Mesendoderm (in vitro differentiated cells): ENCODE data around the gene ELMOD3.

ENCODE experiments used
- DNase-seq: peaks from one replicate; pipeline ENCODE4 v3.0.0; 2013
- H2AK5ac ChIP-seq: 2 replicates; pipeline ENCODE4 v1.6.1; 2013; ENCODE audit warnings: low read length, inconsistent platforms
- H2BK120ac ChIP-seq: 2 replicates; pipeline ENCODE4 v1.6.1; 2013; ENCODE audit warnings: low read depth, mild to moderate bottlenecking, low read length, moderate library complexity, mixed read lengths
- H2BK15ac ChIP-seq: replicated peaks from 2 replicates; pipeline ENCODE4 v1.6.1; 2013; ENCODE audit warnings: low read depth, mild to moderate bottlenecking, moderate library complexity
- H2BK5ac ChIP-seq: 2 replicates; pipeline ENCODE4 v1.6.1; 2013; ENCODE audit warnings: low read length, inconsistent platforms
- H3K18ac ChIP-seq: 2 replicates; pipeline ENCODE4 v1.6.1; 2013; ENCODE audit warnings: mild to moderate bottlenecking, low read length, mixed read lengths
- H3K23ac ChIP-seq: one replicate; pipeline ENCODE4 v1.6.1; 2013; ENCODE audit warnings: low read length
- H3K27ac ChIP-seq: 2 replicates; pipeline ENCODE4 v1.5.1; 2013; ENCODE audit warnings: low read depth, mild to moderate bottlenecking, inconsistent platforms, low read length, moderate library complexity
- H3K27me3 ChIP-seq: 2 replicates; pipeline ENCODE4 v1.6.1; 2013; ENCODE audit warnings: low read length, control low read depth, mild to moderate bottlenecking, inconsistent platforms; ENCODE audit not compliant: insufficient read depth, poor library complexity
- H3K36me3 ChIP-seq: 2 replicates; pipeline ENCODE4 v1.6.1; 2013; ENCODE audit warnings: low read length, inconsistent platforms; ENCODE audit not compliant: control insufficient read depth, insufficient read depth
- H3K4ac ChIP-seq: one replicate; pipeline ENCODE4 v1.6.1; 2013; ENCODE audit warnings: low read depth, mild to moderate bottlenecking, low read length, moderate library complexity
- H3K4me1 ChIP-seq: 2 replicates; pipeline ENCODE4 v1.6.1; 2013; ENCODE audit warnings: low read depth, low read length, inconsistent platforms; ENCODE audit not compliant: control insufficient read depth
- H3K4me2 ChIP-seq: 2 replicates; pipeline ENCODE4 v1.6.1; 2013; ENCODE audit warnings: low read length
- H3K4me3 ChIP-seq: 2 replicates; pipeline ENCODE4 v1.5.1; 2013; ENCODE audit warnings: mild to moderate bottlenecking, low read length
- H3K56ac ChIP-seq: one replicate; pipeline ENCODE4 v1.6.1; 2013; ENCODE audit warnings: low read length
- H3K79me1 ChIP-seq: 2 replicates; pipeline ENCODE4 v1.6.1; 2013; ENCODE audit warnings: low read length, inconsistent platforms
- H3K79me2 ChIP-seq: 2 replicates; pipeline ENCODE4 v1.6.1; 2013; ENCODE audit warnings: mild to moderate bottlenecking, low read length; ENCODE audit not compliant: control insufficient read depth, insufficient read depth
- H3K9ac ChIP-seq: 2 replicates; pipeline ENCODE4 v1.6.1; 2013; ENCODE audit warnings: low read length, inconsistent platforms
- H4K5ac ChIP-seq: one replicate; pipeline ENCODE4 v1.6.1; 2013; ENCODE audit warnings: low read length
- H4K8ac ChIP-seq: one replicate; pipeline ENCODE4 v1.6.1; 2013; ENCODE audit warnings: low read depth, mild to moderate bottlenecking, control low read depth, low read length, moderate library complexity
- WGBS: extraction: QIAGEN DNeasy Blood & Tissue Kit; methylation state at CpG from one replicate; pipeline ENCODE4 v1.1.7; 2013; ENCODE audit warnings: low lambda C conversion rate, missing lambda C conversion rate; ENCODE audit not compliant: insufficient coverage; ENCODE audit errors: extremely low coverage; 5-methylcytosine and 5-hydroxymethylcytosine counted together

The ELMOD3 gene

GRCh38 chr2:85396531-85397470, 42.2 kb downstream of the ELMOD3 start:
- Histone ChIP-seq H4K8ac (no peak overlapping the region), H2BK120ac (no peak overlapping the region), H3K79me1 (no peaks in the 10 kb centered on the region), H2AK5ac (no peak overlapping the region), H3K4me1 (no peaks in the 10 kb centered on the region), H3K9ac (no peak overlapping the region), H2BK15ac (no peak overlapping the region), H2BK5ac (no peak overlapping the region), H3K27me3 (no peaks in the 10 kb centered on the region), H3K4me3 (no peak overlapping the region), H3K4me2 (no peak overlapping the region), H3K56ac (no peak overlapping the region), H3K79me2 (no peaks in the 10 kb centered on the region), H4K5ac (no peak overlapping the region), H3K4ac (no peak overlapping the region), H3K27ac (no peak overlapping the region), H3K18ac (no peak overlapping the region), H3K23ac (no peak overlapping the region), H3K36me3 (no peaks in the 10 kb centered on the region)
- no peak for DNase-seq
- WGBS: no CpG with 5 or more reads among the region's 5 CpGs

GRCh38 chr2:85397925-85398331, 43.4 kb downstream of the ELMOD3 start:
- H3K9ac ChIP-seq: no peak overlapping the region
- H3K4ac ChIP-seq: no peak overlapping the region
- H2BK5ac ChIP-seq: no peak overlapping the region
- no peak overlapping the region for H3K27ac ChIP-seq
- no peak overlapping the region for H2AK5ac ChIP-seq
- WGBS: no CpG with 5 or more reads among the region's 4 CpGs
- H2BK15ac ChIP-seq: no peak overlapping the region
- H3K27me3 ChIP-seq: no peaks in the 10 kb centered on the region
- H3K23ac ChIP-seq: no peak overlapping the region
- H3K79me2 ChIP-seq: no peaks in the 10 kb centered on the region
- H3K4me3 ChIP-seq: no peak overlapping the region
- no peak overlapping the region for H4K5ac ChIP-seq
- H4K8ac ChIP-seq: no peak overlapping the region
- no peak overlapping the region for H3K18ac ChIP-seq
- H3K56ac ChIP-seq: no peak overlapping the region
- no peak overlapping the region for H2BK120ac ChIP-seq
- DNase-seq: no peak
- no peaks in the 10 kb centered on the region for H3K79me1 ChIP-seq
- no peaks in the 10 kb centered on the region for H3K36me3 ChIP-seq
- H3K4me2 ChIP-seq: no peak overlapping the region
- no peaks in the 10 kb centered on the region for H3K4me1 ChIP-seq

GRCh38 chr2:85398426-85399182, 44.0 kb downstream of the ELMOD3 start:
- H3K4ac ChIP-seq: no peak overlapping the region
- no peak overlapping the region for H3K56ac ChIP-seq
- no peak overlapping the region for H3K9ac ChIP-seq
- H3K4me3 ChIP-seq: no peak overlapping the region
- no peak overlapping the region for H3K23ac ChIP-seq
- no peaks in the 10 kb centered on the region for H3K36me3 ChIP-seq
- H3K79me1 ChIP-seq: no peaks in the 10 kb centered on the region
- no peaks in the 10 kb centered on the region for H3K79me2 ChIP-seq
- no peak overlapping the region for H3K27ac ChIP-seq
- no peaks in the 10 kb centered on the region for H3K4me1 ChIP-seq
- no peak overlapping the region for H3K4me2 ChIP-seq
- no peak overlapping the region for H2AK5ac ChIP-seq
- no peak overlapping the region for H3K18ac ChIP-seq
- no peak overlapping the region for H2BK15ac ChIP-seq
- WGBS: no CpG with 5 or more reads among the region's 8 CpGs
- no peak overlapping the region for H4K5ac ChIP-seq
- no peaks in the 10 kb centered on the region for H3K27me3 ChIP-seq
- H2BK5ac ChIP-seq: no peak overlapping the region
- DNase-seq: no peak
- H2BK120ac ChIP-seq: no peak overlapping the region
- no peak overlapping the region for H4K8ac ChIP-seq

- H3K9ac ChIP-seq: no peak overlapping the region
- no peak overlapping the region for H4K8ac ChIP-seq
- H3K4me2 ChIP-seq: no peak overlapping the region
- H2BK15ac ChIP-seq: no peak overlapping the region
- H3K18ac ChIP-seq: no peak overlapping the region
- H3K23ac ChIP-seq: no peak overlapping the region
- no peak overlapping the region for H3K4ac ChIP-seq
- H3K36me3 ChIP-seq: no peaks in the 10 kb centered on the region
- no peaks in the 10 kb centered on the region for H3K4me1 ChIP-seq
- H2BK5ac ChIP-seq: no peak overlapping the region
- no peak overlapping the region for H2BK120ac ChIP-seq
- H3K79me1 ChIP-seq: no peaks in the 10 kb centered on the region
- WGBS: no CpG with 5 or more reads among the region's 8 CpGs
- no peak overlapping the region for H3K56ac ChIP-seq
- no peaks in the 10 kb centered on the region for H3K27me3 ChIP-seq
- H2AK5ac ChIP-seq: no peak overlapping the region
- no peaks in the 10 kb centered on the region for H3K79me2 ChIP-seq
- no peak overlapping the region for H3K4me3 ChIP-seq
- H3K27ac ChIP-seq: no peak overlapping the region
- DNase-seq: no peak
- H4K5ac ChIP-seq: no peak overlapping the region
These were observed 44.5 kb downstream of the ELMOD3 start for GRCh38 chr2:85399183-85399455.

GRCh38 chr2:85400023-85400422, 45.5 kb downstream of the ELMOD3 start:
- Histone ChIP-seq H3K4me2 (no peak overlapping the region), H4K8ac (no peak overlapping the region), H2BK120ac (no peak overlapping the region), H3K4me1 (no peaks in the 10 kb centered on the region), H3K27ac (no peak overlapping the region), H3K4ac (no peak overlapping the region), H3K36me3 (no peaks in the 10 kb centered on the region), H3K79me1 (no peaks in the 10 kb centered on the region), H3K4me3 (no peak overlapping the region), H4K5ac (no peak overlapping the region), H3K56ac (no peak overlapping the region), H3K9ac (no peak overlapping the region), H3K27me3 (no peaks in the 10 kb centered on the region), H2AK5ac (no peak overlapping the region), H2BK5ac (no peak overlapping the region), H3K23ac (no peak overlapping the region), H2BK15ac (no peak overlapping the region), H3K18ac (no peak overlapping the region), H3K79me2 (no peaks in the 10 kb centered on the region)
- no peak for DNase-seq
- no CpG with 5 or more reads among the region's 8 CpGs for WGBS
